ENCODE measurements around the gene ASCC2.

DNA sequence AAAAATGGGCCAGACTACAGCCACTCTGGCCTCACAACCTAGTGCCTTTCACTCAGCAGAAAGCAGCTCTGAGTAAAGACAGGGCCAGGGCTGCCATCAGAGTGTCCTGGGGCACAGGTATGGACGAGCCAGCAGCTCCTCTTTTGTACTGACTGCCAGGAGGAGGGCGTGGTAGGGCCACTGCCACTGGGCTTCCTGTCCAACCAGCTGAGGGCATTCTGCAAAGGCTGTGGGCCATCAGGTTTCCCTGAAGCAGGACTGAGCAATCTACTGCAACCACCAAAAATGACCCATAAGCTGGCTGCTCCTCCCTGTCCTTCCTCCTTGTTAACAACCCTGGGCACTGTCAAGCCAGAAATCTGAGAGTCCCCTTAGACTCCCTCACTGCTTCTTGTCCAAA is 33.1 kb downstream of the ASCC2 start:
- TF ChIP-seq, protein P1, sequence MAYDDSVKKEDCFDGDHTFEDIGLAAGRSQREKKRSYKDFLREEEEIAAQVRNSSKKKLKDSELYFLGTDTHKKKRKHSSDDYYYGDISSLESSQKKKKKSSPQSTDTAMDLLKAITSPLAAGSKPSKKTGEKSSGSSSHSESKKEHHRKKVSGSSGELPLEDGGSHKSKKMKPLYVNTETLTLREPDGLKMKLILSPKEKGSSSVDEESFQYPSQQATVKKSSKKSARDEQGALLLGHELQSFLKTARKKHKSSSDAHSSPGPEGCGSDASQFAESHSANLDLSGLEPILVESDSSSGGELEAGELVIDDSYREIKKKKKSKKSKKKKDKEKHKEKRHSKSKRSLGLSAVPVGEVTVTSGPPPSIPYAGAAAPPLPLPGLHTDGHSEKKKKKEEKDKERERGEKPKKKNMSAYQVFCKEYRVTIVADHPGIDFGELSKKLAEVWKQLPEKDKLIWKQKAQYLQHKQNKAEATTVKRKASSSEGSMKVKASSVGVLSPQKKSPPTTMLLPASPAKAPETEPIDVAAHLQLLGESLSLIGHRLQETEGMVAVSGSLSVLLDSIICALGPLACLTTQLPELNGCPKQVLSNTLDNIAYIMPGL (CRISPR knock-in tag; IDR thresholded peaks at IDR 0.05): no peak
- TF ChIP-seq, protein P2, sequence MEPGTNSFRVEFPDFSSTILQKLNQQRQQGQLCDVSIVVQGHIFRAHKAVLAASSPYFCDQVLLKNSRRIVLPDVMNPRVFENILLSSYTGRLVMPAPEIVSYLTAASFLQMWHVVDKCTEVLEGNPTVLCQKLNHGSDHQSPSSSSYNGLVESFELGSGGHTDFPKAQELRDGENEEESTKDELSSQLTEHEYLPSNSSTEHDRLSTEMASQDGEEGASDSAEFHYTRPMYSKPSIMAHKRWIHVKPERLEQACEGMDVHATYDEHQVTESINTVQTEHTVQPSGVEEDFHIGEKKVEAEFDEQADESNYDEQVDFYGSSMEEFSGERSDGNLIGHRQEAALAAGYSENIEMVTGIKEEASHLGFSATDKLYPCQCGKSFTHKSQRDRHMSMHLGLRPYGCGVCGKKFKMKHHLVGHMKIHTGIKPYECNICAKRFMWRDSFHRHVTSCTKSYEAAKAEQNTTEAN (CRISPR knock-in tag; IDR thresholded peaks at IDR 0.05): no peak
- TF ChIP-seq FOXK1 (CRISPR knock-in tag; IDR thresholded peaks at IDR 0.05) (no peak), SP1 (CRISPR knock-in tag; conservative IDR thresholded peaks at IDR 0.05) (no peak), NR3C1 (CRISPR knock-in tag; conservative IDR thresholded peaks at IDR 0.05; ENCODE audit: low read depth) (no peak), NFYB (CRISPR knock-in tag; conservative IDR thresholded peaks at IDR 0.05; ENCODE audit: low read depth) (no peak), ESRRA (CRISPR knock-in tag; IDR thresholded peaks at IDR 0.05; ENCODE audit: borderline replicate concordance) (no peak)
- TF ChIP-seq, protein P3, sequence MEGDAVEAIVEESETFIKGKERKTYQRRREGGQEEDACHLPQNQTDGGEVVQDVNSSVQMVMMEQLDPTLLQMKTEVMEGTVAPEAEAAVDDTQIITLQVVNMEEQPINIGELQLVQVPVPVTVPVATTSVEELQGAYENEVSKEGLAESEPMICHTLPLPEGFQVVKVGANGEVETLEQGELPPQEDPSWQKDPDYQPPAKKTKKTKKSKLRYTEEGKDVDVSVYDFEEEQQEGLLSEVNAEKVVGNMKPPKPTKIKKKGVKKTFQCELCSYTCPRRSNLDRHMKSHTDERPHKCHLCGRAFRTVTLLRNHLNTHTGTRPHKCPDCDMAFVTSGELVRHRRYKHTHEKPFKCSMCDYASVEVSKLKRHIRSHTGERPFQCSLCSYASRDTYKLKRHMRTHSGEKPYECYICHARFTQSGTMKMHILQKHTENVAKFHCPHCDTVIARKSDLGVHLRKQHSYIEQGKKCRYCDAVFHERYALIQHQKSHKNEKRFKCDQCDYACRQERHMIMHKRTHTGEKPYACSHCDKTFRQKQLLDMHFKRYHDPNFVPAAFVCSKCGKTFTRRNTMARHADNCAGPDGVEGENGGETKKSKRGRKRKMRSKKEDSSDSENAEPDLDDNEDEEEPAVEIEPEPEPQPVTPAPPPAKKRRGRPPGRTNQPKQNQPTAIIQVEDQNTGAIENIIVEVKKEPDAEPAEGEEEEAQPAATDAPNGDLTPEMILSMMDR (IDR thresholded peaks at IDR 0.05): no peak

All from WTC11 (cell line).